ENCODE measurements around the gene KLF16. TPM values are rescaled to one million over a fixed set of nuclear protein-coding genes. Genes with fewer than 3 reads are reported as not detected.
A peak's percentile ranks its signal among the peaks of the same experiment; 100 is the strongest.

The KLF16 gene
- total RNA-seq, 1 experiment from 2014 or later = 10.4 TPM

DNA sequence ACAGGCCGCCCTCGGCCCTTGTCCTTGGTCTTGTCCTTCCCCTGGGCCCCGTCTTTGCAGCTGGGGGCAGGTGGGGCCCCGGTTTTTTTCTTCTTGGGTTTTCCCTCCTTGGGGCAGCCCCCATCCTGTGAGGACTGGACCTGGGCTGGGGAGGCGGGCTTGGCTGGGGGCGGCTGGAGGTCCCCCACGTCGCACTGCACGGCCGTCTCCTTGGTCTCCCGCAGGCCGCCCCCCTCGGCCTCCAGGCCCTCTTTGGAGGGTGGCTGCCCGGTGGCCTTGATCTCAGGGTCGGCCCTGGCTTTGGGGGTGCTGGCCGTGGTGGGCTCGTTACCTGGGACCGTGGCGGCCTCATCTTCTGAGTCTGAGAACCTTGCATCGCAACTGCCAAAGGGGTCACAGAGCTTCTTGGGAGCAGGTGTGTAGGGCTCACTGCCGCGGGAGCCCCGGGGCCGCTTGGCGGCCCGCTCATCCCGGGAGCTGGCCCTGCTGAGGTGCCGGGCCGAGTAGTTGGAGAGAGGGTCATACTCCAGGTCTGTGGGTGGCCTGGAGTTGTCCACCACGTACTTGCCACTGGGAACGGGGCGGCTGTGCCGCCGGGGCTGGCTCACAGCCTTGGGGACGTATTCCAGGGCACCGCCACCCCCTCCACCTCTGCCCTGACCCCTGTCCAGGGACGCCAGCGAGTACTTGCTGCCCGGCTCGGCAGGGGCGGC, 35.7 kb downstream of the KLF16 start:
- no peak for DNase-seq (ENCODE audit: extremely low read depth, low read depth)

DNA sequence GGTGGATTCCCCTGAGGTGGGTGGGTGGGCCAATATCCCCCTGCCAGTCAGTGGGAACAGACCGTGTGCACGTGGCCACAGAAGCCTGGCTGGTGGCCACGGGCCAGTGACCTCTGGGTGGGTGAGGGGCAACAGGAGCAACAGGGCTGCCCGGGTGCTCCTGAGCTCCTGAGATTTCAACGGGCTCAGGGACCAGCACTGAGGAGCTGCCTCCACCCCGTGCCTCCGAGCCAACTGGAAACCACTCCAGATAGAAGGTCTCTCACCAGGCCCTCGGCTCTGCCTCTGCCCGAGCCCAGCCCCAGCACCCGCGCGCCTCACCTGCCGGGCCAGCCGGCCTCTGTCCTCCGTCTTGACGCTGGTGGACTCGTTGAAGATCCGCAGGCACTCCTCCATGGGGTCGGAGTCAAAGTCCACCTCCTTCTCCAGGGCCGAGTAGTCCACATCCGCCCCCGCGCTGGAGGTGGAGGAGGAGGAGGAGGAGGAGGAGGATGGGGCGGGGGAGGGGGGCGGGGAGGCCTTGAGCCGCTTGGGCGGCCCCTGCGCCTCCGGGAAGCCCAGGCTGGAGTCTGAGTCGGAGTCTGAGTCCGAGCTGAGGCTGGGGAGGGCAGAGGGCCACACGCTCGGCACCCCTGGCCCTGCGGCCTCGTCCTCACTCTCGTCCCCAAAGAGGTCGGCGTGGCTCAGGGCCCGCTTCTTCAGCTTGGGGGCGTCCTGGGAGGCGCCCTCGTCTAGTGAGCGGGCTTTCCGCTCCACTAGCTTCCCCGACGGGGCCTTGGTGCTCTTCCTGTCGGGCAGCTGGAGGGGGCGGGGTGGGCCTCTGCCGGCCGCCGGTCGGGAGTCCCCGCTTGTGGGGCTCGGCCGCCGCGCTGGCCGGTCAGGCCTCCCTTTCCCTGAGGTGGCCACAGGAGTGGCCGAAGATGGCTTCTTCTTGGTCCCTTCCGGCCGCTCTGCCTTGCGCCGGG, 36.5 kb downstream of the KLF16 start:
- no peak for DNase-seq (ENCODE audit: extremely low read depth, low read depth)

DNA sequence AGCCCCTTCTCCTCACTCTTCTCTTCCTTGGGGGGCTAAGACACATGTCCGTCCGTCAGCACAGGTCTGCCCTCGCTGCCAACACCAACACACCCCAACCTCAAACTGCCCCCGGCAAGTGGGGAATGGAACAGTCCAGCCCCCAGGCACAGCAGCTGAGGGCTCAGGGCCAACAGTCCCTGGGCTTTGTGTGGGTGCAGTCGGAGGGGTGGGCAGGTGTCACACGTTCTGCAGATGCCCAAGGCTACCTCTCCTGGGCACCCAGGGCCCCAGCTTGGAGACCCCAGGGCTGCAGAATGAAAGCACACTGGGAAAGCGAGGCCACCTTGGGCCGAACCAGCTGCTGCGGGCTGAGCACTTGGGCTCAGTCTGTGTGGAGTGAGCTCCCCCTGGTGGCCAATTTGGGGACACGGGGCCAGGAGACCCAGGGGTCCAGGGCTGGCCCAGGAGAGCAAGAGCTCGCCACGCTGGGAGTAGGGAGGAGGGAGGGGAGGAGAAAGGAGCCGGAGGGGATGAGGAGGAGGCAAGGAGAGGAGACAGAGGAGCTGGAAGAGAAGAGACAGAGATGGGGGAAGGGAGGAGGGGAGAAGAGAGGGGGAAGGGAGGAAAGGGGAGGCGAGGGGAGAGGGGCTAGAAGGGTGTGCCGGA, 37.3 kb downstream of the KLF16 start:
- DNase-seq (ENCODE audit: extremely low read depth, low read depth) = peak; percentile 64

DNA sequence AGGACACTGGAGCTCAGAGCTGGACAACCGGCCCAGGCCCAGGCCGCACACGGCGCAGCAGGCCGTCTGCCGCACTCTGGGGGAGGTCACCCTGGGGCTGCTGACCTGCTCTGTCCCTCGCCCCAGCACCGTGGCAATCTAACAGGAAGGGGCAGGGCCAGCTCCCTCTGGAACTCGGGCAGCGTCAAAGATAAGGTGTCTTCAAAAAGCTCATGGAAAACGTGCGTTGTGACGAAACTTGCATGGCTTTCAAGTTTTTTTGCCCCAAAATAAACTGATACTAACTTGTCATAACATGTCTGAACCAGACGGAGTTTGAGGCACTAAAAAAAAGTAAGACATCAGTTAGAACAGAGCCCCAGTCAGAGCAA, 39.1 kb downstream of the KLF16 start:
- no peak for DNase-seq (ENCODE audit: extremely low read depth, low read depth)

DNA sequence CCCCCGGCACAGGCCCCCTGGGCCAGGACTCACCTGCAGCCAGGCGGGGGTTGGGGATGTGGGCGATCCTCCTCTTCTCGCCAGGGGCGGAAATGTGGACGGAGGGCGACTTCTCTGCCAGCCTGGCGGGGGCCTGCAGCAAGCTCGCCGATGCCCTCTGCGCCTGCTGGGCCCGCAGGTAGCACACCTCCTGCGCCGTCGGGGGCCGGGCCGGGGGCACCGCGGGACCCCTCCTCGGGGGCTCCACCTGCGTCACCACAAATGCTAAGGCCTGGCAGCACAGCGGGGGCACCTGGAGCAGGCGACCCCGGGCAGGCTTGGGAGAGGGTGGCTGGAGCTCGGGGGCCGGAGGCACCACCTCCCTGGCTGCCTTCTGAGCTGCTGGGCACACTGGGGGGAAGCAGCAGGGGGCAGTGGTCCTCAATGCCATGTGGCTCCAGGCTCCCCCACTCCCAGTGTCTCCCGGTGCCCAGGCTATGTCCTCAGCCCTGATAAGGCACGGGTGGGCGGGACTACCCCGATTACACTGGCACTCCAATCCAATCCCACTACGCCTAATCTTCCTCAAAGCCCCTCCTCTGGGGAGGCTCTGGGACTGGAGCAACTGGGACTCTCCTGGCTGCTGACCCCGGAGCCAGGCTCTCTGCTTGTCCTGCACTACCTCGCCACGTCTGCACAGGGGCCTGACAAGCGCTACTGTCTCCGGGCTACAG, 39.7 kb downstream of the KLF16 start:
- DNase-seq (ENCODE audit: extremely low read depth, low read depth) = no peak

DNA sequence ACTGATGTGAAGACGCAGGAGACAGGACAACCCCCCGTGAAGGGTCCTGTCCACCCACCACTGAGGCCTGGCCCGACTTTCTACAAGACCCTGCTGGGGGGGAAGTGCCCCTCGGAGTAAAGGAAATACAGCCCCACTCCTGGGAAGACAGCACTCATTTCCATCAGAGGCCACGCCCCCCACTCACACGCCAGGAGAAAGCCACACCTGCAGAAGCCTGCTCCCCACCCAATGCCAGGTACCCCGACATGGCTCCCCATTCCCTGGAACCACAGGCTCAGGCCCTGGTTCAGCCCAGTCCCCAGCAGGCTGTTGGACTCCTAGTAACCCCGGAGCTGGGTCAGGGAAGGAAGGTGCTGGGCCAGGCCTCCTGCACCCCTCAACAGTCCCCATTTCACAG, 40.4 kb downstream of the KLF16 start:
- DNase-seq (ENCODE audit: extremely low read depth, low read depth) = no peak

DNA sequence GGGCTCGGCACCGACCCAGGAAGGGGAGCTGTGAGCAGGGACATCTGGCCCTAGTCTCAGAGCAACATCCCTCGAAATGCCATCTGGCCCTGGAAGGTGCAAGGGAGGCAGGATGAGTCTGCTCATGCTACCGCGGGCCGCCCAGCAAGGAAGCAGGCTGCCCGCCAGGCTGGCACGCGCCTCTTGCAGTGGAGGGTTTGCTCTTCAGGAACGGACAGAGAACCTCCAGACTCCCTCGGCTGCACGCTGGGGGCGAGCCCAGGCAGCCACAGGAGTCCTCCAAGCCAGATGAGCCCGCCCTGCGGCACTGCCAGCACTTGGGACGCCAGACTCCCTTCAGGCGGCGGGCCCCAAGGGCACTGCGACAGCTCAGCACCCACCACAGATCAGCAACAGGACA, 41.2 kb downstream of the KLF16 start:
- no peak for DNase-seq (ENCODE audit: extremely low read depth, low read depth)

DNA sequence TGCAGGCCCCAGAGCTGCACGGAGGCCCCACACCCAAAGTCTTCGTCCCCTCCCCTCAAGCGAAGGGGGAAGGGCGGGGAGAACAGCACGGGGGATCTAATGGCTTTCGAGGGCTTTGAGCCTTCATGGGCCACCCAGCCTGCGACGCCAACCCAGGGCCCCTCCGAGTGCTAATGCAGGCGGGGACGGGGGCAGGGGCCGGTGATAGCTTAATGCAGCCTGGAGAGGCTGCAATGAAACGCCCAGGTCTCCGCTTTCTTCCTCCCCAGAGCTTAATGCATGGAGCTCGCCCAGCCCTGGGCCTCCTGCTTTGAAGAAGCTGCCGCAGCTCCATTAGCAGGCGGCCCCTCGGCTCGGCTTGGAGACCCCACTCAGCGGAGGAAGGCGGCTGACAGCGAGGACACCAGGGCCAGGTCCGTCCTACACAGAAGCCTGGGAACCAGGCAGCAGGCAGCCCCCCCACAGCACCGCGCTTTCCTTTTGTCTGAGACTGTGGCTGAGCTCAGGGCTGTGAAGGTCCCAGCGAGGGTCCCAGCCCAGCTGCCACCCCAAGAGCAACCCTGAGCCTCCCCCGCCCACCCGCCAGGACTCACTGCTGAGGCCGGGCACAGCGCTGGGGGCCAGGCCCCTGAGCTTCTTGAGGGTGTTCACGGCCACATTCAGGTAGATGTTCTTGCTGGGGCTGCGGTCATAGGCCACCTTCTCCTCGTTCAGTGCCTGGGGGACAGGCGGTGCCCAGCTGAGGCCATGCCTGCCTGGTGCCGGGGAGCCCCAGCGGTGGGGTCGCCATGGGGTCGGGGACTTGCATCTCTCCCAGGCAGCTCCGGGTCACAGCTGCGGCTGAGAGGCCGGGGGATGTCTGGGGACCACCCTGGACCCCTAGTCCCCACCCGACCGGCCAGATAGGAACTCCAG, 43.8 kb downstream of the KLF16 start:
- no peak for DNase-seq (ENCODE audit: extremely low read depth, low read depth)

DNA sequence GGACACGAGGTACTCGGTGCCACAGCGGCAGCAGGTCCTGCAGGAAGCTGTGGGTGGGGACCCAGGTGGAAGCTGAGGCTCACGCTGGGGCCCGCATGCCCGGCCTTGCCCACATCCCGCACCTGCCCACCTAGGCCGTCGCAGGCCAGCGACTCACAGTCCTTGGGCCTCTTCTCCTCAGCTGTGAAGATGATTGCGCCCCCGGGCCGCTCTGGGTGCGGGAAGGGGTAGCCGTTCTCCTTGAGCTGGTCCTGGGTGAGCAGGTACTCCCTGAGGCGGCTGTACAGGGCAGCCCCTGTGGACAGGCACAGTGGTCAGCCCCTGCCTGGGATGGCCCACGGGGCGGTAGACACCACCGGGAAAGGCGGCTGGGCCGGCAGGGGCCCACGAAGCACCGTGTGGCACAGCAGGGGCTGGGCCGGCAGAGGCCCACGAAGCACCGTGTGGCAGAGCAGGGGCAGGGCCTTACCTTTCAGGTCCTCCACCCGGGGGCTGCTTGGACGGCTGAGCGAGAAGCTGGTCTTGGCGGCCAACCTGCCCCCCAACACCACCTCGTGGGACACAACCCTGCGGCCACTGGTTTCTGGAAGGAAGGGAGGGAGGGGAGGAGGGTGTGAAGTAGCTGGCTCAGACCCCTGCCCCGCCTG, 44.7 kb downstream of the KLF16 start:
- DNase-seq (ENCODE audit: extremely low read depth, low read depth) = no peak

DNA sequence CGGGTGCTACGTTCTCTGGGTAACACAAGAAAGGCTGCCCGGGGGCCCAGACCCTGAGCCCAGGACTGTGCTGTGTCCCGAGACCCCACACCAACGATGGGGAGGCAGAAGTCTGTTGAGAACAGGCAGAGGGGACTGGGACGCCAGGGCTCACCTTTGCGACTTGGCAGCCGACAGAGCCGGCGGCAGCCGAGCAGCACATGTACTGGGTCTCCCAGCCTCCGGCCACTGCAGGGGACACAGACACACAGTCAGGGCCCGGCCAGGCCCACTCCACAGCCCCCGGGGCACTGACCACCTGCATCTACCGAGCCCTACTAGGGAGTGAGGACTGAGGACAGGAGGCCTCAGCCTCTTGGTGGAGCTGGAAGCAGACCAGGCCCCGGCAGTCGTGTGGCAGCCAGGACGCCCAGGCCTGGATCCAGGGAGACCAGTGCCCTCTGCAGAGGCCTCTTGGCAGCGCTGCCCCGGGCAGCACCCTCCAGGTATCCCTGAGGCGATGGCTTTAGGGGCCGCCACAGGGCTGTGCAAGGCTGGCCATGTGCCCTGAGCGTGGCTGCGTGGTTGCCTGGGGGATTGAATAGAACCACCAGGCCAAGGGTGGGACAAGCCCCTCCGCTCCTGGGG, 45.7 kb downstream of the KLF16 start:
- no peak for DNase-seq (ENCODE audit: extremely low read depth, low read depth)

DNA sequence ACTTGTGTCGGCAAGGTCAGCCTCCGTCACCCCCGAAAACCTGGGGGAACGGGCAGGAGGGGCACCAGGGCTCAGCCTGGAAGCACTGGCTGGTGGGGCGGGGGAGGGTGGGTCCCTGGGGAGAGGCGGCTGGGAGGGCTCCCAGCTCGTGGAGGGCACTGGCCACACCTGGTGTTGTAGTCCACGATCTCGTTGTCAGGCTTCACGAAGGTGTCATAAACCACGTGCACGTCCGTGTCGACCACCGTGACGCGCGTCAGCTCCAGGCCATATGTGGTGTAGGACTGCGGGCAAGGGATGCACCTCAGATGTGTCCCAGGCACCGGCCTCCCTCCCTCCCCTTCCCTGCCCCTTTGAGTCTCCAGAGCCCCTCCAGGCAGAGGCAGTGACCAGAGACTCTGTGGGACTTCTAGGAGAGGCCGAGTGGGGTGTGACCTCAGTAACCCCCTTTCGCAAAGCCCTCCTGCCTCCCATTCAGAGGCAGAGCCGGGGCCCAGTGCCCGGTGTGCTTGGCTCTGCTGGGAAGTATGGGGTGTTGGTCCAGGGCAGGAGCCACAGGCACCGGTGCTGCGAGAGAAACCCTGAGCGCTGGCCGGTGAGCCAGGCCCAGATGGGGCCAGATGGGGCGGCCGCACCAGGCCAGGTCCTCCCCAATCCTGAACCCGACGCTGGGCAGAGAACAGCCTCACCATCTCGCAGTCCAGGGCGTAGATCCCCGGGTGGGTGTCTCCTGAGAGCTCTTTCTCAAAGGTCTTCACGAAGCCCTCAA, 46.7 kb downstream of the KLF16 start:
- DNase-seq (ENCODE audit: extremely low read depth, low read depth) = no peak

DNA sequence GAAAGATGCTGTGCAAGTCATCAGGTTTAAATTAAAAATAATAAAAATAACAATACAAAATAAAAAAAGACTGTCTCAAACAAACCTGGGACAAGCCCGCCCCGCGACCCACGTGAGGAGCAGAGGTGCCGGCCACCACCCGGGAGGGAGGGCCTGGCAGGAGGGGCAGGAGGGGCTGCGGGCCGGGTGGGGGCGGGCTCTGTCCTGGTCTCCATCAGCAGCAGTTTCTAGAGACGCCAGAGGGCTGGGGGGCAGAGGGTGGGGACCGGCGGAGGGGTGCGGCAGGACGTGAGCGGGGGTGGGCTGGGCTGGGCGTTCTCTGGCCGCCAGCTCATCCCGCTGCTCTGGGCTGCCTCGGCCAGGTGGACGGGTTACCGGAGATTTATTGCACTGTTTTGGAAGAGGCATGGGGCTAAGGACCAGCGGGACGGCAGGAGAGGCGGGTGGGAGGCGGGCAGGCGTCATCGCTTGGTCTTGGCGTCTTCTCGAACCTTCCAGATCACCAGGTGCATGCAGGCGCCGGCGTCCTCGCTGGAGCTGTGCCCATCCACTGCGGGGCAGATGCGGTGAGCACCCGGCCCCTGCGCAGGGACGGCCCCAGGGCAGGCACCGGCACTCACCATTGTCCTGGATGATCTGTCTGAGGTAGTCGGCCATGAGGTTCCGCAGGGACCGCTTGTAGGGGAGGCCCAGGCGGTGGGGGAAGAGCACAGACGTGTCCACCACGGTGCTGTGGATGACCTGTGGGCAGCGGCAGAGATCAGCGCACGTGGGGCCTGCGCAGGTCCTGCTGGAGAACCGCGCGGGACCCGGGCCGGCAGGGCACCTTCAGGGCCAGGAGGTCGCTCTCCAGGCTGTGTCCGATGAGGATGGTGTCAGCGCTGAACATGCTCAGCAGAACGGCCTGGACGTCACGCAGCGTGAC, 47.5 kb downstream of the KLF16 start:
- DNase-seq (ENCODE audit: extremely low read depth, low read depth) = no peak

DNA sequence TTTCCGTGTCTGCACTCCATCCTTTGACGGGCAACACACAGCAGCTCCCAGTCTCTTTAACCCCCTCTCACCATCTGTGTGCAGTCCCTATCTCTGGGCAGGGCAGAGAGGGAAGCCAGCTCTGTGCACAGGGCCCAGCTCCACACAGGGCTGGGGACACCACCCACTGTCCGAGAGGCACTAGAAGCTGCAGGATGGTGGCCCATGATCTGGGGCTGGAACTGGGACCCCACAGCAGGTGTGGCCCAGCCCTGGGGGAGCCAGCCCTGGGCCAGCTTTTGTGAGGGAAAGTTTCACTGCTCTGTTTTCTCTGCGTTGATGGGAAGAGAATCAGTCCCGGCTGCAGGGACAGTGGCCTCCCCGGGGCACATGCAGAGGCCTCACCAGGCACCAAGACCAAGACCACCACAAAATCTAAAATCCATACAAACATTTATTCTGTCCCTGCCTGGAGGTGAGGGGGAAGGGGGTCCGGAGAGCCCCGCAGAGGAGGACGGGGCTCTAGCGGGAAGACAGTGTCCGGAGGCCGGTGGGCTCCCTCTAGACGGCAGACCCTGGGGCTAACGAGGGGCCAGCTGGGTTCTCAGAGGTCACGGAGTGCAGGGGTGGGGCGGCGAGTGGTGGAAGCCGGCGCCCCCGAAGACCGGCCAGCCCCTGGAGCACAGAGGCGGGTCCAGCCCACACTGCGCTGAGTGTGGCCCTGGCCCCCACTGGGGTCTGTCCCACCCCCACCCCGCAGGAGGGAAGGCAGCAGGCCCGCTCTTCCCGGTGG, 48.4 kb downstream of the KLF16 start:
- no peak for DNase-seq (ENCODE audit: extremely low read depth, low read depth)

DNA sequence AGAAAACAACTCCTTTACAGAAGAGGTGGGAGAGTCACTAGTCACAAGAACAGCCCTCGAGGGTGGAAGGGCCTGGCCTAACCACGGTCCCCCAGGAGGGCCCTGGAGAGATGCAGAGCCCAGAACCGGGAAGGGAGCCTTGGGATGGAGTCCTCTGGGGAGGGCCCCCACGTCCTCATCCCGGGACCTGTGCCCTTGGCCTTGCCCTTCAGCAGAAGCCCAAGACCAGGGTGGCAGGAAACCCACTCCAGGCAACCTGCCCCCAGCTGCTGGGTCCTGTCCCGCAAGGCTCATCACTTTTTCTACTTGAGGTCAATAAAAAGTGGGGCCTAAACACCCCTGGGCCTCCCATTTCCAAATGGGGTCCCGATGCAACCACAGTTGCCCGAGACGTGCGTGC, 49.0 kb downstream of the KLF16 start:
- no peak for DNase-seq (ENCODE audit: extremely low read depth, low read depth)

DNA sequence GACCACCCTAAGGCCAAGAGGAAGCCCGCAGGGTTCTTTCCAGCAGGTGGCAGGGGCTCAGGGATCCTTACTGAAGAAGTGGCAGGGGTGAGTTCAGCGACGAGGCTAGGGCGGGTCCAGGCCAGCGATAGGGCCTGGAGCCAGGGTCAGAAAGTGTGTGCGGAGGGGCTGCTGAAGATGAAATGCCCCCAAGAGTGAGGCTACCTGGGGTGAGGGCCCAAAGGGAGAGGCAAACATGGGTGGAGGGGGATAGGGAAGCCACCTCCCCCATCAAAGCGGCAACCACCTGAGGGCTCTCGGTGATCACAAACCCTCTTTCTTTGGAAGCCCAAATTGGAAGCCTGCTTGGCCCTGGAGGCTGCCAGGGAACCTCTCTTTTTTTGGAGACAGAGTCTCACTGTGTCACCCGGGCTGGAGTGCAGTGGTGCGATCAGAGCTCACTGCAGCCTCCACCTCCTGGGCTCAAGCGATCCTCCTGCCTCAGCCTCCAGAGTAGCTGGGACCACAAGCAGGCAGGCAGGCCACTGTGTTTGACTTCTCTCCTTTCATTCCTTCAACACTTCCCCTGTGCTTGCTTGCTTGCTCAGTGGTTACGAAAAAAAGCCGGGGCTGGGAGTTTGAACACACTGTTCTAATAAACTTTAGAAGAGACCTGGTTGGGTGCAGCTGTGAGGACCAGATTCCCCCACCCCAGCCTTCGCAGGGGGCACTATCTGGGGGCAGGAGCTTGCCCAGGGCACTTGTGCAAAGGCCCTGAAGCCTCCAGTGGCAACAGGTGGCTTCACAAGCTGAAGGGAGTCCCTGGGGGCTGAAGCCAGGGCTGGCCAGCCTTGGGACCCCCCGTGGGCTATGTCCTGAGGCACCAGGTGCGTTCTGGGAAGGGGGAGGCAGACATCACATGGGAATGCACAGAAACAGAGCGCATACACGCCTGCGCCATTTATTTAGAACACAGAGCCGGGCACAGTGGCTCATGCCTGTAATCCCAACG, 49.9 kb downstream of the KLF16 start:
- DNase-seq (ENCODE audit: extremely low read depth, low read depth) = no peak

Measured in NCI-H460 (cell line).